ENCODE results near the gene CYTH4. TPM values are rescaled to one million over a fixed set of nuclear protein-coding genes. Genes with fewer than 3 reads are reported as not detected.

CYTH4 gene
- total RNA-seq, 1 donor from 2014 or later, result not detected

GRCh38 chr22:37234736-37235711, 47.3 kb upstream of the CYTH4 start:
- peak overlapping the region; percentile 72 for H3K27ac Mint-ChIP-seq
- peak overlapping the region; percentile 43 for H3K4me3 Mint-ChIP-seq
- no peak for DNase-seq (ENCODE audit: low spot score)

GRCh38 chr22:37235897-37236607, 46.3 kb upstream of the CYTH4 start:
- no peaks in the 10 kb centered on the region for H3K79me2 ChIP-seq (ENCODE audit: low read depth)
- no peak overlapping the region for H3K4me3 Mint-ChIP-seq
- peaks cover 14% of the 10 kb centered on the region for H3K4me1 Mint-ChIP-seq
- no peaks in the 10 kb centered on the region for H3K9me3 Mint-ChIP-seq
- no peaks in the 10 kb centered on the region for H3K9me3 ChIP-seq (ENCODE audit: low read depth)
- H3K4me2 ChIP-seq, result no peak overlapping the region
- H3K4me1 ChIP-seq, result no peaks in the 10 kb centered on the region
- H3F3A ChIP-seq (ENCODE audit: low read depth), result no peaks in the 10 kb centered on the region
- H2AFZ ChIP-seq (replicated peaks), result no peak overlapping the region
- no peak overlapping the region for H3K27ac ChIP-seq
- H3K4me3 ChIP-seq, result no peak overlapping the region
- H3K27ac Mint-ChIP-seq, result peak overlapping the region; percentile 42
- peaks cover 11% of the 10 kb centered on the region for H3K27me3 Mint-ChIP-seq (ENCODE audit: insufficient read depth, low read depth)
- H3K27me3 ChIP-seq, result no peaks in the 10 kb centered on the region
- TF ChIP-seq EZH2 (IDR thresholded peaks at IDR 0.05) (no peak), CTCF (IDR thresholded peaks at IDR 0.05) (no peak), EZH2phosphoT487 (IDR thresholded peaks at IDR 0.05) (no peak)
- H3K36me3 ChIP-seq, result no peaks in the 10 kb centered on the region
- H3K36me3 Mint-ChIP-seq, result no peaks in the 10 kb centered on the region
- no peak for DNase-seq (ENCODE audit: low spot score)
- no peaks in the 10 kb centered on the region for H4K20me1 ChIP-seq (ENCODE audit: low read depth)
- no peak overlapping the region for H3K9ac ChIP-seq

More at GRCh38 chr22:37234736-37235711, 47.3 kb upstream of the CYTH4 start:
- no peaks in the 10 kb centered on the region for H3K36me3 Mint-ChIP-seq
- no peak overlapping the region for H3K4me2 ChIP-seq
- H3K4me3 ChIP-seq, result no peak overlapping the region
- no peaks in the 10 kb centered on the region for H3K9me3 ChIP-seq (ENCODE audit: low read depth)
- H3K9ac ChIP-seq, result no peak overlapping the region
- H3K27me3 Mint-ChIP-seq (ENCODE audit: insufficient read depth, low read depth), result peaks cover 11% of the 10 kb centered on the region
- H3K79me2 ChIP-seq (ENCODE audit: low read depth), result no peaks in the 10 kb centered on the region
- TF ChIP-seq EZH2phosphoT487 (IDR thresholded peaks at IDR 0.05) (no peak), EZH2 (IDR thresholded peaks at IDR 0.05) (no peak), CTCF (IDR thresholded peaks at IDR 0.05) (no peak)
- H3K36me3 ChIP-seq, result no peaks in the 10 kb centered on the region
- H3K4me1 Mint-ChIP-seq, result peaks cover 12% of the 10 kb centered on the region
- H3F3A ChIP-seq (ENCODE audit: low read depth), result no peaks in the 10 kb centered on the region
- H2AFZ ChIP-seq (replicated peaks), result no peak overlapping the region
- no peaks in the 10 kb centered on the region for H3K27me3 ChIP-seq
- no peaks in the 10 kb centered on the region for H3K4me1 ChIP-seq
- H3K9me3 Mint-ChIP-seq, result no peaks in the 10 kb centered on the region
- no peaks in the 10 kb centered on the region for H4K20me1 ChIP-seq (ENCODE audit: low read depth)
- H3K27ac ChIP-seq, result no peak overlapping the region

- H3K4me3 Mint-ChIP-seq, result no peak overlapping the region
- Histone ChIP-seq H3K9me3 (ENCODE audit: low read depth) (no peaks in the 10 kb centered on the region), H3K4me1 (peaks cover 2% of the 10 kb centered on the region), H3K9ac (no peak overlapping the region), H3K4me2 (no peak overlapping the region), H3K79me2 (ENCODE audit: low read depth) (no peaks in the 10 kb centered on the region), H3K4me3 (no peak overlapping the region), H3K27me3 (no peaks in the 10 kb centered on the region), H3K27ac (no peak overlapping the region), H3F3A (ENCODE audit: low read depth) (no peaks in the 10 kb centered on the region), H2AFZ (replicated peaks) (no peak overlapping the region), H3K36me3 (no peaks in the 10 kb centered on the region), H4K20me1 (ENCODE audit: low read depth) (no peaks in the 10 kb centered on the region)
- TF ChIP-seq EZH2 (IDR thresholded peaks at IDR 0.05), result no peak
- no peak for TF ChIP-seq EZH2phosphoT487 (IDR thresholded peaks at IDR 0.05)
- no peak for TF ChIP-seq CTCF (IDR thresholded peaks at IDR 0.05)
- no peaks in the 10 kb centered on the region for H3K36me3 Mint-ChIP-seq
- no peaks in the 10 kb centered on the region for H3K9me3 Mint-ChIP-seq
- H3K4me1 Mint-ChIP-seq, result peaks cover 18% of the 10 kb centered on the region
- peak overlapping the region; percentile 16 for H3K27ac Mint-ChIP-seq
- peaks cover 14% of the 10 kb centered on the region for H3K27me3 Mint-ChIP-seq (ENCODE audit: insufficient read depth, low read depth)
- no peak for DNase-seq (ENCODE audit: low spot score)
Measured at GRCh38 chr22:37237371-37238268, 44.7 kb upstream of the CYTH4 start.

Data from neural progenitor cell (in vitro differentiated cells).